Suprapubic skin (tissue), 4 donors: ENCODE data around the gene ENTPD1. TPM values are rescaled to one million over a fixed set of nuclear protein-coding genes. Genes with fewer than 3 reads are reported as not detected.
A peak's percentile ranks its signal among the peaks of the same experiment; 100 is the strongest.

ENCODE experiments used
- DNase-seq, 2 donors: peaks; one replicate each; pipeline ENCODE4 v3.0.0-alpha.2; 2019; ENCODE audit warnings: low spot score in 2 of 2
- H3K27ac ChIP-seq: fragments of 200-600 bp; sonication (generic); one replicate; pipeline ENCODE4 v1.5.1; 2019
- H3K27me3 ChIP-seq: fragments of 200-600 bp; sonication (generic); one replicate; pipeline ENCODE4 v1.5.1; 2019
- H3K36me3 ChIP-seq: fragments of 200-600 bp; sonication (generic); one replicate; pipeline ENCODE4 v1.5.1; 2019
- H3K4me1 ChIP-seq: fragments of 200-600 bp; sonication (generic); one replicate; pipeline ENCODE4 v1.5.1; 2019
- H3K4me3 ChIP-seq: fragments of 200-600 bp; sonication (generic); one replicate; pipeline ENCODE4 v1.5.1; 2019; ENCODE audit warnings: mild to moderate bottlenecking
- H3K9me3 ChIP-seq: fragments of 200-600 bp; sonication (generic); one replicate; pipeline ENCODE4 v1.5.1; 2019
- EP300 ChIP-seq: sonication (generic); formaldehyde crosslinking; IDR thresholded peaks from one replicate; pipeline ENCODE4 v1.6.1; 2017; ENCODE audit warnings: antibody characterized with exemption
- POLR2A ChIP-seq, 2 donors: fragments of 450-650 bp; IDR thresholded peaks; one replicate each; pipeline ENCODE4 v1.6.1; 2017; ENCODE audit warnings: antibody characterized with exemption in 2 of 2, mild to moderate bottlenecking in 2 of 2, moderate library complexity in 2 of 2
- POLR2AphosphoS5 ChIP-seq, 3 donors: sonication (generic); formaldehyde crosslinking; IDR thresholded peaks; one replicate each; pipeline ENCODE4 v1.6.1; 2017; ENCODE audit warnings: antibody characterized with exemption in 3 of 3
- WGBS: methylation state at CpG from one replicate; pipeline ENCODE4 v1.1.5; 2018; 5-methylcytosine and 5-hydroxymethylcytosine counted together
- total RNA-seq, 4 donors: library from RNA; depleted of rRNA; stranded (reverse); fragments of >200 nt; gene quantifications; one replicate each; pipeline ENCODE4 v1.1.0, GENCODE V29; 2016
- TF ChIP-seq, protein P1 (sequence below), 2 donors: fragments of 200-600 bp in 1 of 2; fragments of 450-650 bp in 1 of 2; sonication (generic) in 1 of 2; IDR thresholded peaks; one replicate each; pipeline ENCODE4 v1.5.1; 2016 to 2019; ENCODE audit warnings: antibody characterized with exemption in 2 of 2, mild to moderate bottlenecking in 1 of 2, moderate library complexity in 1 of 2

ENTPD1 gene
- total RNA-seq, 4 donors from 2014 or later = 6.3 to 18.9 (median 12.5) TPM

GRCh38 chr10:95748349-95748748 lies 7.6 kb upstream of the ENTPD1 start:
- Histone ChIP-seq H3K27me3 (no peaks in the 10 kb centered on the region), H3K27ac (no peak overlapping the region), H3K4me1 (no peaks in the 10 kb centered on the region), H3K36me3 (no peaks in the 10 kb centered on the region), H3K4me3 (no peak overlapping the region), H3K9me3 (no peaks in the 10 kb centered on the region)
- TF ChIP-seq POLR2A (IDR thresholded peaks at IDR 0.05) (no peak), EP300 (no peak), POLR2AphosphoS5 (IDR thresholded peaks at IDR 0.05) (no peak)
- TF ChIP-seq, protein P1, sequence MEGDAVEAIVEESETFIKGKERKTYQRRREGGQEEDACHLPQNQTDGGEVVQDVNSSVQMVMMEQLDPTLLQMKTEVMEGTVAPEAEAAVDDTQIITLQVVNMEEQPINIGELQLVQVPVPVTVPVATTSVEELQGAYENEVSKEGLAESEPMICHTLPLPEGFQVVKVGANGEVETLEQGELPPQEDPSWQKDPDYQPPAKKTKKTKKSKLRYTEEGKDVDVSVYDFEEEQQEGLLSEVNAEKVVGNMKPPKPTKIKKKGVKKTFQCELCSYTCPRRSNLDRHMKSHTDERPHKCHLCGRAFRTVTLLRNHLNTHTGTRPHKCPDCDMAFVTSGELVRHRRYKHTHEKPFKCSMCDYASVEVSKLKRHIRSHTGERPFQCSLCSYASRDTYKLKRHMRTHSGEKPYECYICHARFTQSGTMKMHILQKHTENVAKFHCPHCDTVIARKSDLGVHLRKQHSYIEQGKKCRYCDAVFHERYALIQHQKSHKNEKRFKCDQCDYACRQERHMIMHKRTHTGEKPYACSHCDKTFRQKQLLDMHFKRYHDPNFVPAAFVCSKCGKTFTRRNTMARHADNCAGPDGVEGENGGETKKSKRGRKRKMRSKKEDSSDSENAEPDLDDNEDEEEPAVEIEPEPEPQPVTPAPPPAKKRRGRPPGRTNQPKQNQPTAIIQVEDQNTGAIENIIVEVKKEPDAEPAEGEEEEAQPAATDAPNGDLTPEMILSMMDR (IDR thresholded peaks at IDR 0.05) = no peak
- DNase-seq = no peak

GRCh38 chr10:95755511-95756004 lies 405 bp upstream of the ENTPD1 start:
- Histone ChIP-seq H3K9me3 (no peaks in the 10 kb centered on the region), H3K27me3 (no peaks in the 10 kb centered on the region), H3K27ac (peak overlapping the region; percentile 55), H3K36me3 (no peaks in the 10 kb centered on the region), H3K4me3 (peak overlapping the region; percentile 33), H3K4me1 (peaks cover 4% of the 10 kb centered on the region)
- peak in 1 of 2 donors; percentile 72 for DNase-seq
- WGBS = 41% methylated on average over 8 of the region's 8 CpGs
- TF ChIP-seq POLR2A (IDR thresholded peaks at IDR 0.05) (no peak), POLR2AphosphoS5 (IDR thresholded peaks at IDR 0.05) (peak in 1 of 3 donors; percentile 9)

- Histone ChIP-seq H3K27ac (peak overlapping the region; percentile 55), H3K4me1 (peaks cover 4% of the 10 kb centered on the region), H3K36me3 (no peaks in the 10 kb centered on the region), H3K4me3 (peak overlapping the region; percentile 33), H3K9me3 (no peaks in the 10 kb centered on the region), H3K27me3 (no peaks in the 10 kb centered on the region)
- 11% methylated on average over 5 of the region's 5 CpGs for WGBS
- no peak for DNase-seq
- TF ChIP-seq POLR2A (IDR thresholded peaks at IDR 0.05) (no peak), POLR2AphosphoS5 (IDR thresholded peaks at IDR 0.05) (no peak), EP300 (no peak)
- TF ChIP-seq, protein P1 (IDR thresholded peaks at IDR 0.05) = no peak
These were observed 1.1 kb downstream of the ENTPD1 start for GRCh38 chr10:95756809-95757684.

GRCh38 chr10:95758351-95759025 lies 2.5 kb downstream of the ENTPD1 start:
- Histone ChIP-seq H3K36me3 (no peaks in the 10 kb centered on the region), H3K4me3 (peak overlapping the region; percentile 33), H3K27me3 (no peaks in the 10 kb centered on the region), H3K9me3 (no peaks in the 10 kb centered on the region), H3K27ac (peak overlapping the region; percentile 55), H3K4me1 (peaks cover 4% of the 10 kb centered on the region)
- DNase-seq = no peak
- WGBS = 76% methylated on average over 2 of the region's 2 CpGs
- TF ChIP-seq, protein P1 (IDR thresholded peaks at IDR 0.05) = no peak

DNA sequence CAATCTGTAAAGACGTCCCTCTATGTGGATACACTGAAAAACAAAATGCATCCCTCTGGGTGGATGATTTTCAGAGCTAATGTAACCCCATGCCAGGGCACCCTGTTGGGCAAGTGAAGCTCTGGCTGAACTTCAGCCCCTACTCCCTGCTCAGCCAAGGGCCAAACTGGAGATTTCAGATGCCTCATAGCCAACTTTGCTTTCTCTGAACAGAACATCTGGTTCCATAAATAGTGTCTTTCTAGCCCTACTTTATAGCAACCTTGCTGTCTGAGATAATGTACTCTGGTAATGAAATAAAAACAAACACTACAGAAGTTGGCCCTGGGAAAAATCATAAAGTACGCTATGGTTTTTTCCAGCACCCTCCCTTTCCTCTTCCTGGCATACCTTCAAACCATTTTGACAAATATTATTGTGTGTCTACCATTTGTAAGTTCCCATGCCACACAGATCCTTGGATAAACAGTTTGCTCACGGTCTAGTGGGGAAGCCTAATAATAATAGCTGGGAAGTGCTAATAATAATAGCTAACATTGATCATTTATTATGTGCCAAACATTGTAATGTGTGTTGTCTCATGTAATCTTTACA lies 3.4 kb downstream of the ENTPD1 start:
- Histone ChIP-seq H3K4me3 (no peak overlapping the region), H3K9me3 (no peaks in the 10 kb centered on the region), H3K4me1 (peaks cover 4% of the 10 kb centered on the region), H3K27ac (peak overlapping the region; percentile 55), H3K36me3 (no peaks in the 10 kb centered on the region), H3K27me3 (no peaks in the 10 kb centered on the region)
- no peak for DNase-seq
- TF ChIP-seq, protein P1 (IDR thresholded peaks at IDR 0.05) = no peak
- TF ChIP-seq POLR2A (IDR thresholded peaks at IDR 0.05) (no peak), POLR2AphosphoS5 (IDR thresholded peaks at IDR 0.05) (no peak), EP300 (no peak)
- 76% methylated on average over 3 of the region's 3 CpGs for WGBS
